Gastroesophageal sphincter (tissue), 4 donors: ENCODE results near the gene CFAP74. TPM values are rescaled to one million over a fixed set of nuclear protein-coding genes. Genes with fewer than 3 reads are reported as not detected.

Experiments used
- ATAC-seq: fragments of 150-250 bp; one replicate; pipeline ENCODE4 v1.9.1; 2016; ENCODE audit warnings: mild to moderate bottlenecking, moderate library complexity
- H3K27ac ChIP-seq, 4 donors: fragments of 200-600 bp; sonication (generic) in 3 of 4; 1 replicate in 3 of 4; 2 replicates in 1 of 4; pipeline ENCODE4 v1.5.1; 2016 to 2019
- H3K27me3 ChIP-seq: fragments of 200-600 bp; sonication (generic); one replicate; pipeline ENCODE4 v1.5.1; 2019
- H3K36me3 ChIP-seq, 2 donors: fragments of 200-600 bp; sonication (generic); one replicate each; pipeline ENCODE4 v1.5.1; 2019; ENCODE audit warnings: control low read depth in 1 of 2
- H3K4me1 ChIP-seq, 3 donors: fragments of 200-600 bp; sonication (generic); 1 replicate in 2 of 3; 2 replicates in 1 of 3; pipeline ENCODE4 v1.5.1; 2016 to 2019; ENCODE audit warnings: control low read depth in 2 of 3
- H3K4me3 ChIP-seq, 2 donors: fragments of 200-600 bp; sonication (generic); one replicate each; pipeline ENCODE4 v1.5.1; 2019; ENCODE audit warnings: mild to moderate bottlenecking in 1 of 2, moderate library complexity in 1 of 2
- H3K9me3 ChIP-seq, 3 donors: fragments of 200-600 bp; sonication (generic); one replicate each; pipeline ENCODE4 v1.5.1; 2017 to 2019; ENCODE audit warnings: control low read depth in 2 of 3
- EP300 ChIP-seq: sonication (generic); formaldehyde crosslinking; IDR thresholded peaks from one replicate; pipeline ENCODE4 v1.6.1; 2017; ENCODE audit warnings: antibody characterized with exemption, mild to moderate bottlenecking
- POLR2A ChIP-seq, 2 donors: fragments of 450-650 bp; IDR thresholded peaks; one replicate each; pipeline ENCODE4 v1.6.1; 2017; ENCODE audit warnings: antibody characterized with exemption in 2 of 2, mild to moderate bottlenecking in 2 of 2, moderate library complexity in 1 of 2
- POLR2AphosphoS5 ChIP-seq: sonication (generic); formaldehyde crosslinking; IDR thresholded peaks from one replicate; pipeline ENCODE4 v1.6.1; 2017; ENCODE audit warnings: antibody characterized with exemption
- WGBS, 2 donors: methylation state at CpG; one replicate each; pipeline ENCODE4 v1.1.5; 2018; ENCODE audit warnings: low coverage in 1 of 2; 5-methylcytosine and 5-hydroxymethylcytosine counted together
- total RNA-seq, 4 donors: library from RNA; depleted of rRNA; stranded (reverse); fragments of >200 nt; gene quantifications; one replicate each; pipeline ENCODE4 v1.1.0, GENCODE V29; 2016
- TF ChIP-seq, protein P1 (sequence below), 4 experiments: fragments of 200-600 bp in 2 of 4; fragments of 450-650 bp in 2 of 4; sonication (generic) in 1 of 4; IDR thresholded peaks; one replicate each; pipeline ENCODE4 v1.5.1; 2017 to 2019; ENCODE audit warnings: antibody characterized with exemption in 4 of 4, mild to moderate bottlenecking in 2 of 4, moderate library complexity in 2 of 4

The CFAP74 gene
- total RNA-seq, 4 donors from 2014 or later, result 0.12 TPM; not detected in 3

DNA sequence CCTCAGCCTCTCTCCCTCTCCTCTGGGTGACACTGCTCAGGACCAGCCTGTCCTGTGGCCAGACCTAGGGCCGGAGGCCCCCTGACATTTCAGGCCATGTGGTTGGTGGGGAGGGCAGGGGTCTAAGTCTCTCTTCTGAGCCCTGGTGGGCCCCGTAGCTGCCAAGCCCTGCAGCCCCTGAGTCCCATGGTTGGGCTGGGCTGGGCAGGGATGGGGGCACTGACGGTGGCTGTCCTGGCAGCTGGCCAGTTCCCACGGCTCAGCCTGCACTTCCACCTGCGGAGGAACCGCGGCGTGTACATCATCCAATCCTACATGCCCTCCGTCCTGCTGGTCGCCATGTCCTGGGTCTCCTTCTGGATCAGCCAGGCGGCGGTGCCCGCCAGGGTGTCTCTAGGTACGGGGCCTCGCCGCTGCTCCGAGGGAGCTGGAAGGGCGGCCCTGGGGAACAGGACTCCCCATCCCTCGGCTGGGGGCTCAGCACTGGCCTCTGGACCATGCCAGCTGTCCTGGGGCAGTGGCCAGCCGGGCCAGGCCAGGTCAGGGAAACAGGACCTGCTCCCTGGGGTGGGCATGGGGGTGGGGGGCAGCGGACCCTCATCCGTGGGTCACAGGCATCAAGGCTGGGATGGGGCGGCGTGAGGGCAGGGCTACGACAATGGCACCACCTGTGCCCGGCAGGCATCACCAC is 25.4 kb upstream of the CFAP74 start:
- WGBS, 2 donors, result no CpG with 5 or more reads among the region's 26 CpGs
- no peak for ATAC-seq
- Histone ChIP-seq H3K27ac (no peak overlapping the region), H3K27me3 (peaks cover 73% of the 10 kb centered on the region), H3K4me1 (peaks cover 0 to 13% (median 0%) of the 10 kb centered on the region in 3 donors), H3K9me3 (no peaks in the 10 kb centered on the region), H3K4me3 (no peak overlapping the region), H3K36me3 (no peaks in the 10 kb centered on the region)
- TF ChIP-seq EP300 (no peak), POLR2A (IDR thresholded peaks at IDR 0.05) (no peak), POLR2AphosphoS5 (no peak)
- TF ChIP-seq, protein P1, sequence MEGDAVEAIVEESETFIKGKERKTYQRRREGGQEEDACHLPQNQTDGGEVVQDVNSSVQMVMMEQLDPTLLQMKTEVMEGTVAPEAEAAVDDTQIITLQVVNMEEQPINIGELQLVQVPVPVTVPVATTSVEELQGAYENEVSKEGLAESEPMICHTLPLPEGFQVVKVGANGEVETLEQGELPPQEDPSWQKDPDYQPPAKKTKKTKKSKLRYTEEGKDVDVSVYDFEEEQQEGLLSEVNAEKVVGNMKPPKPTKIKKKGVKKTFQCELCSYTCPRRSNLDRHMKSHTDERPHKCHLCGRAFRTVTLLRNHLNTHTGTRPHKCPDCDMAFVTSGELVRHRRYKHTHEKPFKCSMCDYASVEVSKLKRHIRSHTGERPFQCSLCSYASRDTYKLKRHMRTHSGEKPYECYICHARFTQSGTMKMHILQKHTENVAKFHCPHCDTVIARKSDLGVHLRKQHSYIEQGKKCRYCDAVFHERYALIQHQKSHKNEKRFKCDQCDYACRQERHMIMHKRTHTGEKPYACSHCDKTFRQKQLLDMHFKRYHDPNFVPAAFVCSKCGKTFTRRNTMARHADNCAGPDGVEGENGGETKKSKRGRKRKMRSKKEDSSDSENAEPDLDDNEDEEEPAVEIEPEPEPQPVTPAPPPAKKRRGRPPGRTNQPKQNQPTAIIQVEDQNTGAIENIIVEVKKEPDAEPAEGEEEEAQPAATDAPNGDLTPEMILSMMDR (IDR thresholded peaks at IDR 0.05), result no peak

- ATAC-seq, result no peak
- H3K27ac ChIP-seq, result no peak overlapping the region
- peaks cover 0 to 13% (median 0%) of the 10 kb centered on the region in 3 donors for H3K4me1 ChIP-seq
- H3K36me3 ChIP-seq, result no peaks in the 10 kb centered on the region
- 60 to 85% methylated on average over 1 to 10 of the region's 46 CpGs for WGBS, 2 donors
- no peaks in the 10 kb centered on the region for H3K9me3 ChIP-seq
- peaks cover 75% of the 10 kb centered on the region for H3K27me3 ChIP-seq
- TF ChIP-seq EP300, result no peak
- no peak for TF ChIP-seq POLR2AphosphoS5
- TF ChIP-seq POLR2A (IDR thresholded peaks at IDR 0.05), result no peak
- TF ChIP-seq, protein P1 (IDR thresholded peaks at IDR 0.05), result no peak
- H3K4me3 ChIP-seq, result no peak overlapping the region
Observed at GRCh38 chr1:2027961-2028583, 24.5 kb upstream of the CFAP74 start.

- Histone ChIP-seq H3K27me3 (peaks cover 79% of the 10 kb centered on the region), H3K9me3 (no peaks in the 10 kb centered on the region), H3K27ac (peak overlapping the region in 3 of 4 donors; percentile 7 to 35 (median 27)), H3K36me3 (no peaks in the 10 kb centered on the region), H3K4me3 (peak overlapping the region in 1 of 2 donors; percentile 6), H3K4me1 (peaks cover 0 to 13% (median 0%) of the 10 kb centered on the region in 3 donors)
- WGBS, 2 donors, result 58% methylated on average over 11 of the region's 39 CpGs; no CpG with 5 or more reads in 1 of the 2 donors
- ATAC-seq, result peak; percentile 34
- TF ChIP-seq EP300 (no peak), POLR2A (IDR thresholded peaks at IDR 0.05) (no peak), POLR2AphosphoS5 (no peak)
- TF ChIP-seq, protein P1 (IDR thresholded peaks at IDR 0.05), result no peak
Observed at GRCh38 chr1:2025491-2025981, 21.9 kb upstream of the CFAP74 start.

DNA sequence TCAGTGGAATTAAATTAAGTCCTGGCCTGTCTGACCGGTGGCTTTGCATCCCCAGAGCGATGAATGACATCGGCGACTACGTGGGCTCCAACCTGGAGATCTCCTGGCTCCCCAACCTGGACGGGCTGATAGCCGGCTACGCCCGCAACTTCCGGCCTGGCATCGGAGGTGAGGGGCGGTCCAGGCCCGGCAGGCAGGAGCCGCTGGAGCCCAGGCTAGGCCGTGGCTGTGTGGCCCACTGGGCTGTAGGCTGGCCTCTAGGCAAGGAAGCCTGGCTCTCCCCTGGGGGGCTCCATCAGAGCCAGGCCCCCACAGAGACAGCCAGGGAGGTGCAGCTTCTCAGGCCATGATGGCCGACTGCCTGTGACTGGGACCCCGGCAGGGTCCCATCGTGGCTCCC is 21.3 kb upstream of the CFAP74 start:
- no peak overlapping the region for H3K4me3 ChIP-seq
- H3K27ac ChIP-seq, result no peak overlapping the region
- H3K36me3 ChIP-seq, result no peaks in the 10 kb centered on the region
- H3K27me3 ChIP-seq, result peaks cover 81% of the 10 kb centered on the region
- peaks cover 0 to 16% (median under 1%) of the 10 kb centered on the region in 3 donors for H3K4me1 ChIP-seq
- no peaks in the 10 kb centered on the region for H3K9me3 ChIP-seq
- no peak for TF ChIP-seq EP300
- TF ChIP-seq POLR2A (IDR thresholded peaks at IDR 0.05), result no peak
- TF ChIP-seq, protein P1 (IDR thresholded peaks at IDR 0.05), result no peak
- TF ChIP-seq POLR2AphosphoS5, result no peak
- WGBS, 2 donors, result no CpG with 5 or more reads among the region's 18 CpGs
- ATAC-seq, result no peak
